HepG2 (cell line): ENCODE measurements around the gene CTSA. TPM values are rescaled to one million over a fixed set of nuclear protein-coding genes. Genes with fewer than 3 reads are reported as not detected.

Experiments
- CHD4 ChIP-seq: fragments of 200-600 bp; sonication (generic); IDR thresholded peaks from 2 replicates; pipeline ENCODE4 v1.7.0; 2017; ENCODE audit warnings: mild to moderate bottlenecking, low read length, borderline replicate concordance
- ETV5 ChIP-seq: IDR thresholded peaks from 2 replicates; pipeline ENCODE4 v1.6.1; 2018; ENCODE audit warnings: missing biosample characterization, missing genetic modification reagents, inconsistent platforms, borderline replicate concordance
- FOXO1 ChIP-seq: sonication (generic); formaldehyde crosslinking; IDR thresholded peaks from 2 replicates; pipeline ENCODE4 v1.4.0; 2020; ENCODE audit warnings: missing genetic modification reagents
- GMEB2 ChIP-seq: IDR thresholded peaks from 2 replicates; pipeline ENCODE4 v1.6.1; 2016; ENCODE audit warnings: missing biosample characterization, missing genetic modification reagents, low read depth
- KDM5A ChIP-seq: fragments of 200-600 bp; sonication (generic); IDR thresholded peaks from 2 replicates; pipeline ENCODE4 v1.7.0; 2018; ENCODE audit warnings: antibody characterized with exemption, mild to moderate bottlenecking, low read length, borderline replicate concordance
- NFKBIZ ChIP-seq: IDR thresholded peaks from 2 replicates; pipeline ENCODE4 v1.6.1; 2018; ENCODE audit warnings: missing genetic modification reagents, missing compliant biosample characterization
- PAXIP1 ChIP-seq: sonication (generic); formaldehyde crosslinking; conservative IDR thresholded peaks from 2 replicates; pipeline ENCODE4 v1.4.0; 2020; ENCODE audit warnings: mild to moderate bottlenecking, missing genetic modification reagents, moderate library complexity
- RELA ChIP-seq: sonication (generic); formaldehyde crosslinking; IDR thresholded peaks from 2 replicates; pipeline ENCODE4 v1.4.0; 2020; ENCODE audit warnings: missing genetic modification reagents
- SKI ChIP-seq: fragments of 450-650 bp; IDR thresholded peaks from one replicate; pipeline ENCODE4 v1.6.1; 2018; ENCODE audit warnings: mild to moderate bottlenecking; ENCODE audit not compliant: partially characterized antibody
- SMAD3 ChIP-seq: sonication (generic); formaldehyde crosslinking; IDR thresholded peaks from 2 replicates; pipeline ENCODE4 v1.4.0; 2020; ENCODE audit warnings: missing genetic modification reagents
- ZFYVE20 ChIP-seq: sonication (generic); formaldehyde crosslinking; IDR thresholded peaks from 2 replicates; pipeline ENCODE4 v1.8.0; 2023; ENCODE audit warnings: low read depth, mild to moderate bottlenecking, moderate library complexity, missing genetic modification reagents, borderline replicate concordance
- ZNF256 ChIP-seq: sonication (generic); formaldehyde crosslinking; conservative IDR thresholded peaks from 2 replicates; pipeline ENCODE4 v1.4.0; 2020; ENCODE audit warnings: missing genetic modification reagents
- ZNF367 ChIP-seq: sonication (generic); formaldehyde crosslinking; IDR thresholded peaks from 2 replicates; pipeline ENCODE4 v1.4.0; 2020; ENCODE audit warnings: missing genetic modification reagents, borderline replicate concordance
- ZNF552 ChIP-seq: sonication (generic); formaldehyde crosslinking; IDR thresholded peaks from 2 replicates; pipeline ENCODE4 v1.9.0; 2022; ENCODE audit warnings: missing genetic modification reagents, mild to moderate bottlenecking, borderline replicate concordance
- ZNF563 ChIP-seq: sonication (generic); formaldehyde crosslinking; IDR thresholded peaks from 2 replicates; pipeline ENCODE4 v1.8.0; 2022; ENCODE audit warnings: mild to moderate bottlenecking, moderate library complexity, missing genetic modification reagents
- ZSCAN20 ChIP-seq: sonication (generic); formaldehyde crosslinking; IDR thresholded peaks from 2 replicates; pipeline ENCODE4 v1.4.0; 2020; ENCODE audit warnings: missing genetic modification reagents, mild to moderate bottlenecking, borderline replicate concordance
- polyA plus RNA-seq, 8 experiments: library from polyadenylated mRNA; depleted of rRNA in 3 of 8; stranded (reverse) in 7 of 8; unstranded in 1 of 8; fragments of >200 nt; fragmentation: Illumina TruSeq in 4 of 8; extraction: Trizol in 4 of 8; gene quantifications; 2 replicates each; pipeline versions ENCODE4 v1.2.1 to v1.2.3, GENCODE V29; 2011 to 2016; ENCODE audit warnings: low read depth in 4 of 8, missing spikeins in 1 of 8, mixed read lengths in 1 of 8; ENCODE audit not compliant: insufficient read depth in 1 of 8
- total RNA-seq, 5 experiments: library from RNA; depleted of rRNA; stranded (reverse); fragments of >200 nt; fragmentation: Illumina TruSeq; extraction: Trizol; gene quantifications; 2 replicates each; pipeline ENCODE4 v1.2.3, GENCODE V29; 2016; ENCODE audit warnings: low read depth in 1 of 5
- TF ChIP-seq, protein P1 (sequence below): sonication (generic); formaldehyde crosslinking; IDR thresholded peaks from 2 replicates; pipeline ENCODE4 v1.4.0; 2020; ENCODE audit warnings: missing genetic modification reagents, mild to moderate bottlenecking, borderline replicate concordance
- TF ChIP-seq, protein P2 (sequence below): sonication (generic); formaldehyde crosslinking; IDR thresholded peaks from 2 replicates; pipeline ENCODE4 v1.5.0; 2020; ENCODE audit warnings: mild to moderate bottlenecking, missing genetic modification reagents

CTSA gene
- total and polyA plus RNA-seq, 2 of the 13 experiments (the other 11 are each of a cell fraction or from before 2014, with no cell fraction given): 202 to 231 TPM

- 0 out of 2 replicates have a peak, but pooled peaks have one; percentile 49 for TF ChIP-seq KDM5A
- TF ChIP-seq ETV5: no peak; the same call in 1 of the 2 replicates
- TF ChIP-seq ZNF563 (CRISPR knock-in tag): 0 out of 2 replicates have a peak, but pooled peaks have one; percentile 63
- TF ChIP-seq RELA (CRISPR knock-in tag): 0 out of 2 replicates have a peak, but pooled peaks have one; percentile 71
- TF ChIP-seq SKI: no peak
- TF ChIP-seq GMEB2 (CRISPR knock-in tag): no peak
- TF ChIP-seq SMAD3 (CRISPR knock-in tag): peak; percentile 57; the same call in 1 of the 2 replicates
- no peak for TF ChIP-seq ZSCAN20
- TF ChIP-seq PAXIP1 (CRISPR knock-in tag): peak; percentile 94
- peak; percentile 35; the same call in 1 of the 2 replicates for TF ChIP-seq CHD4
- TF ChIP-seq ZFYVE20 (CRISPR knock-in tag): no peak
- no peak for TF ChIP-seq ZNF367 (CRISPR knock-in tag)
- TF ChIP-seq, protein P1, sequence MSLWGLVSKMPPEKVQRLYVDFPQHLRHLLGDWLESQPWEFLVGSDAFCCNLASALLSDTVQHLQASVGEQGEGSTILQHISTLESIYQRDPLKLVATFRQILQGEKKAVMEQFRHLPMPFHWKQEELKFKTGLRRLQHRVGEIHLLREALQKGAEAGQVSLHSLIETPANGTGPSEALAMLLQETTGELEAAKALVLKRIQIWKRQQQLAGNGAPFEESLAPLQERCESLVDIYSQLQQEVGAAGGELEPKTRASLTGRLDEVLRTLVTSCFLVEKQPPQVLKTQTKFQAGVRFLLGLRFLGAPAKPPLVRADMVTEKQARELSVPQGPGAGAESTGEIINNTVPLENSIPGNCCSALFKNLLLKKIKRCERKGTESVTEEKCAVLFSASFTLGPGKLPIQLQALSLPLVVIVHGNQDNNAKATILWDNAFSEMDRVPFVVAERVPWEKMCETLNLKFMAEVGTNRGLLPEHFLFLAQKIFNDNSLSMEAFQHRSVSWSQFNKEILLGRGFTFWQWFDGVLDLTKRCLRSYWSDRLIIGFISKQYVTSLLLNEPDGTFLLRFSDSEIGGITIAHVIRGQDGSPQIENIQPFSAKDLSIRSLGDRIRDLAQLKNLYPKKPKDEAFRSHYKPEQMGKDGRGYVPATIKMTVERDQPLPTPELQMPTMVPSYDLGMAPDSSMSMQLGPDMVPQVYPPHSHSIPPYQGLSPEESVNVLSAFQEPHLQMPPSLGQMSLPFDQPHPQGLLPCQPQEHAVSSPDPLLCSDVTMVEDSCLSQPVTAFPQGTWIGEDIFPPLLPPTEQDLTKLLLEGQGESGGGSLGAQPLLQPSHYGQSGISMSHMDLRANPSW (CRISPR knock-in tag): peak; percentile 69; the same call in 1 of the 2 replicates
- 0 out of 2 replicates have a peak, but pooled peaks have one; percentile 31 for TF ChIP-seq ZNF552 (CRISPR knock-in tag)
- no peak for TF ChIP-seq NFKBIZ (CRISPR knock-in tag)
- peak; percentile 94 for TF ChIP-seq FOXO1 (CRISPR knock-in tag)
- no peak for TF ChIP-seq ZNF256 (CRISPR knock-in tag)
- TF ChIP-seq, protein P2, sequence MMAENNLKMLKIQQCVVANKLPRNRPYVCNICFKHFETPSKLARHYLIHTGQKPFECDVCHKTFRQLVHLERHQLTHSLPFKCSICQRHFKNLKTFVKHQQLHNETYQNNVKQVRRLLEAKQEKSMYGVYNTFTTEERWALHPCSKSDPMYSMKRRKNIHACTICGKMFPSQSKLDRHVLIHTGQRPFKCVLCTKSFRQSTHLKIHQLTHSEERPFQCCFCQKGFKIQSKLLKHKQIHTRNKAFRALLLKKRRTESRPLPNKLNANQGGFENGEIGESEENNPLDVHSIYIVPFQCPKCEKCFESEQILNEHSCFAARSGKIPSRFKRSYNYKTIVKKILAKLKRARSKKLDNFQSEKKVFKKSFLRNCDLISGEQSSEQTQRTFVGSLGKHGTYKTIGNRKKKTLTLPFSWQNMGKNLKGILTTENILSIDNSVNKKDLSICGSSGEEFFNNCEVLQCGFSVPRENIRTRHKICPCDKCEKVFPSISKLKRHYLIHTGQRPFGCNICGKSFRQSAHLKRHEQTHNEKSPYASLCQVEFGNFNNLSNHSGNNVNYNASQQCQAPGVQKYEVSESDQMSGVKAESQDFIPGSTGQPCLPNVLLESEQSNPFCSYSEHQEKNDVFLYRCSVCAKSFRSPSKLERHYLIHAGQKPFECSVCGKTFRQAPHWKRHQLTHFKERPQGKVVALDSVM (CRISPR knock-in tag): peak; percentile 98
Measured at GRCh38 chr20:45863543-45864470, 27.3 kb upstream of the CTSA start (continued).
